ENCODE data around the gene MATCAP1. TPM values are rescaled to one million over a fixed set of nuclear protein-coding genes. Genes with fewer than 3 reads are reported as not detected.

Gene MATCAP1
- total and polyA plus RNA-seq, 2 of the 8 experiments (the other 6 are each of a cell fraction or from before 2014, with no cell fraction given): 22.9 to 27.5 TPM

GRCh38 chr16:67199011-67199807 is 15.4 kb upstream of the MATCAP1 start, which contains the start of gene ELMO3 (continued):
- TF ChIP-seq, protein P1, sequence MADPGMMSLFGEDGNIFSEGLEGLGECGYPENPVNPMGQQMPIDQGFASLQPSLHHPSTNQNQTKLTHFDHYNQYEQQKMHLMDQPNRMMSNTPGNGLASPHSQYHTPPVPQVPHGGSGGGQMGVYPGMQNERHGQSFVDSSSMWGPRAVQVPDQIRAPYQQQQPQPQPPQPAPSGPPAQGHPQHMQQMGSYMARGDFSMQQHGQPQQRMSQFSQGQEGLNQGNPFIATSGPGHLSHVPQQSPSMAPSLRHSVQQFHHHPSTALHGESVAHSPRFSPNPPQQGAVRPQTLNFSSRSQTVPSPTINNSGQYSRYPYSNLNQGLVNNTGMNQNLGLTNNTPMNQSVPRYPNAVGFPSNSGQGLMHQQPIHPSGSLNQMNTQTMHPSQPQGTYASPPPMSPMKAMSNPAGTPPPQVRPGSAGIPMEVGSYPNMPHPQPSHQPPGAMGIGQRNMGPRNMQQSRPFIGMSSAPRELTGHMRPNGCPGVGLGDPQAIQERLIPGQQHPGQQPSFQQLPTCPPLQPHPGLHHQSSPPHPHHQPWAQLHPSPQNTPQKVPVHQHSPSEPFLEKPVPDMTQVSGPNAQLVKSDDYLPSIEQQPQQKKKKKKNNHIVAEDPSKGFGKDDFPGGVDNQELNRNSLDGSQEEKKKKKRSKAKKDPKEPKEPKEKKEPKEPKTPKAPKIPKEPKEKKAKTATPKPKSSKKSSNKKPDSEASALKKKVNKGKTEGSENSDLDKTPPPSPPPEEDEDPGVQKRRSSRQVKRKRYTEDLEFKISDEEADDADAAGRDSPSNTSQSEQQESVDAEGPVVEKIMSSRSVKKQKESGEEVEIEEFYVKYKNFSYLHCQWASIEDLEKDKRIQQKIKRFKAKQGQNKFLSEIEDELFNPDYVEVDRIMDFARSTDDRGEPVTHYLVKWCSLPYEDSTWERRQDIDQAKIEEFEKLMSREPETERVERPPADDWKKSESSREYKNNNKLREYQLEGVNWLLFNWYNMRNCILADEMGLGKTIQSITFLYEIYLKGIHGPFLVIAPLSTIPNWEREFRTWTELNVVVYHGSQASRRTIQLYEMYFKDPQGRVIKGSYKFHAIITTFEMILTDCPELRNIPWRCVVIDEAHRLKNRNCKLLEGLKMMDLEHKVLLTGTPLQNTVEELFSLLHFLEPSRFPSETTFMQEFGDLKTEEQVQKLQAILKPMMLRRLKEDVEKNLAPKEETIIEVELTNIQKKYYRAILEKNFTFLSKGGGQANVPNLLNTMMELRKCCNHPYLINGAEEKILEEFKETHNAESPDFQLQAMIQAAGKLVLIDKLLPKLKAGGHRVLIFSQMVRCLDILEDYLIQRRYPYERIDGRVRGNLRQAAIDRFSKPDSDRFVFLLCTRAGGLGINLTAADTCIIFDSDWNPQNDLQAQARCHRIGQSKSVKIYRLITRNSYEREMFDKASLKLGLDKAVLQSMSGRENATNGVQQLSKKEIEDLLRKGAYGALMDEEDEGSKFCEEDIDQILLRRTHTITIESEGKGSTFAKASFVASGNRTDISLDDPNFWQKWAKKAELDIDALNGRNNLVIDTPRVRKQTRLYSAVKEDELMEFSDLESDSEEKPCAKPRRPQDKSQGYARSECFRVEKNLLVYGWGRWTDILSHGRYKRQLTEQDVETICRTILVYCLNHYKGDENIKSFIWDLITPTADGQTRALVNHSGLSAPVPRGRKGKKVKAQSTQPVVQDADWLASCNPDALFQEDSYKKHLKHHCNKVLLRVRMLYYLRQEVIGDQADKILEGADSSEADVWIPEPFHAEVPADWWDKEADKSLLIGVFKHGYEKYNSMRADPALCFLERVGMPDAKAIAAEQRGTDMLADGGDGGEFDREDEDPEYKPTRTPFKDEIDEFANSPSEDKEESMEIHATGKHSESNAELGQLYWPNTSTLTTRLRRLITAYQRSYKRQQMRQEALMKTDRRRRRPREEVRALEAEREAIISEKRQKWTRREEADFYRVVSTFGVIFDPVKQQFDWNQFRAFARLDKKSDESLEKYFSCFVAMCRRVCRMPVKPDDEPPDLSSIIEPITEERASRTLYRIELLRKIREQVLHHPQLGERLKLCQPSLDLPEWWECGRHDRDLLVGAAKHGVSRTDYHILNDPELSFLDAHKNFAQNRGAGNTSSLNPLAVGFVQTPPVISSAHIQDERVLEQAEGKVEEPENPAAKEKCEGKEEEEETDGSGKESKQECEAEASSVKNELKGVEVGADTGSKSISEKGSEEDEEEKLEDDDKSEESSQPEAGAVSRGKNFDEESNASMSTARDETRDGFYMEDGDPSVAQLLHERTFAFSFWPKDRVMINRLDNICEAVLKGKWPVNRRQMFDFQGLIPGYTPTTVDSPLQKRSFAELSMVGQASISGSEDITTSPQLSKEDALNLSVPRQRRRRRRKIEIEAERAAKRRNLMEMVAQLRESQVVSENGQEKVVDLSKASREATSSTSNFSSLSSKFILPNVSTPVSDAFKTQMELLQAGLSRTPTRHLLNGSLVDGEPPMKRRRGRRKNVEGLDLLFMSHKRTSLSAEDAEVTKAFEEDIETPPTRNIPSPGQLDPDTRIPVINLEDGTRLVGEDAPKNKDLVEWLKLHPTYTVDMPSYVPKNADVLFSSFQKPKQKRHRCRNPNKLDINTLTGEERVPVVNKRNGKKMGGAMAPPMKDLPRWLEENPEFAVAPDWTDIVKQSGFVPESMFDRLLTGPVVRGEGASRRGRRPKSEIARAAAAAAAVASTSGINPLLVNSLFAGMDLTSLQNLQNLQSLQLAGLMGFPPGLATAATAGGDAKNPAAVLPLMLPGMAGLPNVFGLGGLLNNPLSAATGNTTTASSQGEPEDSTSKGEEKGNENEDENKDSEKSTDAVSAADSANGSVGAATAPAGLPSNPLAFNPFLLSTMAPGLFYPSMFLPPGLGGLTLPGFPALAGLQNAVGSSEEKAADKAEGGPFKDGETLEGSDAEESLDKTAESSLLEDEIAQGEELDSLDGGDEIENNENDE (IDR thresholded peaks at IDR 0.05; ENCODE audit: insufficient replicate concordance, low read length): no peak
- TF ChIP-seq SIN3A (conservative IDR thresholded peaks at IDR 0.05 in 1 of 2, IDR thresholded peaks at IDR 0.05 in 1 of 2; ENCODE audit: low read depth in 1 of 2, low read length in 2 of 2) (peak in 1 of 2 experiments; percentile 86; a peak in 2 of 4 replicates), NANOG (IDR thresholded peaks at IDR 0.05; ENCODE audit: insufficient read depth, low read depth, low read length, poor library complexity, severe bottlenecking) (peak; percentile 36), ASH2L (IDR thresholded peaks at IDR 0.05; ENCODE audit: low read length) (peak; percentile 59), CEBPB (IDR thresholded peaks at IDR 0.05; ENCODE audit: low read depth, low read length) (no peak)
- TF ChIP-seq, protein P2, sequence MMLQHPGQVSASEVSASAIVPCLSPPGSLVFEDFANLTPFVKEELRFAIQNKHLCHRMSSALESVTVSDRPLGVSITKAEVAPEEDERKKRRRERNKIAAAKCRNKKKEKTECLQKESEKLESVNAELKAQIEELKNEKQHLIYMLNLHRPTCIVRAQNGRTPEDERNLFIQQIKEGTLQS (IDR thresholded peaks at IDR 0.05; ENCODE audit: insufficient read depth, low read depth, low read length): no peak
- TF ChIP-seq, protein P3, sequence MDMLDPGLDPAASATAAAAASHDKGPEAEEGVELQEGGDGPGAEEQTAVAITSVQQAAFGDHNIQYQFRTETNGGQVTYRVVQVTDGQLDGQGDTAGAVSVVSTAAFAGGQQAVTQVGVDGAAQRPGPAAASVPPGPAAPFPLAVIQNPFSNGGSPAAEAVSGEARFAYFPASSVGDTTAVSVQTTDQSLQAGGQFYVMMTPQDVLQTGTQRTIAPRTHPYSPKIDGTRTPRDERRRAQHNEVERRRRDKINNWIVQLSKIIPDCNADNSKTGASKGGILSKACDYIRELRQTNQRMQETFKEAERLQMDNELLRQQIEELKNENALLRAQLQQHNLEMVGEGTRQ (IDR thresholded peaks at IDR 0.05; ENCODE audit: low read length): 0 out of 2 replicates have a peak, but pooled peaks have one; percentile 3
